Keratinocyte (primary cell): ENCODE measurements around the gene DENND1A. TPM values are rescaled to one million over a fixed set of nuclear protein-coding genes. Genes with fewer than 3 reads are reported as not detected.

Experiments used
- DNase-seq: peaks from one replicate; pipeline ENCODE4 v3.0.0-alpha.2; 2011; ENCODE audit warnings: low read depth, missing footprints, low spot score
- FAIRE-seq: peaks from 2 replicates; lab custom pipeline; 2011; peaks lifted over from hg19 to GRCh38; lab: Jason Lieb, UNC
- H2AFZ ChIP-seq: 2 replicates; pipeline ENCODE4 v1.6.0; 2012; ENCODE audit warnings: low read length, control low read depth, inconsistent platforms; ENCODE audit not compliant: control insufficient read depth
- H3K27ac ChIP-seq: 2 replicates; pipeline ENCODE4 v1.5.1; 2011; ENCODE audit warnings: low read length; ENCODE audit not compliant: control insufficient read depth, insufficient read depth
- H3K27me3 ChIP-seq: 3 replicates; pipeline ENCODE4 v1.6.0; 2011; ENCODE audit warnings: low read length; ENCODE audit not compliant: control insufficient read depth, insufficient read depth; ENCODE audit errors: extremely low read depth
- H3K36me3 ChIP-seq, 2 experiments: 2 replicates in 1 of 2; 3 replicates in 1 of 2; pipeline ENCODE4 v1.5.1; 2011; ENCODE audit warnings: low read length in 2 of 2, mild to moderate bottlenecking in 1 of 2; ENCODE audit not compliant: control insufficient read depth in 2 of 2, insufficient read depth in 2 of 2; ENCODE audit errors: extremely low read depth in 1 of 2
- H3K4me1 ChIP-seq: 3 replicates; pipeline ENCODE4 v1.5.1; 2011; ENCODE audit warnings: low read length; ENCODE audit not compliant: control insufficient read depth, insufficient read depth; ENCODE audit errors: extremely low read depth
- H3K4me2 ChIP-seq: 3 replicates; pipeline ENCODE4 v1.6.0; 2011; ENCODE audit warnings: low read depth, low read length; ENCODE audit not compliant: control insufficient read depth, insufficient read depth; ENCODE audit errors: extremely low read depth
- H3K4me3 ChIP-seq, 3 experiments: fragments of 200-600 bp in 1 of 3; sonication (generic) in 1 of 3; 2 replicates in 2 of 3; 3 replicates in 1 of 3; pipeline ENCODE4 v1.5.1; 2011 to 2016; ENCODE audit warnings: low read length in 3 of 3, mild to moderate bottlenecking in 3 of 3, control low read depth in 2 of 3, inconsistent platforms in 1 of 3, low read depth in 1 of 3, mixed read lengths in 1 of 3, mixed run types in 1 of 3, moderate library complexity in 1 of 3; ENCODE audit not compliant: control insufficient read depth in 2 of 3, insufficient read depth in 2 of 3; ENCODE audit errors: extremely low read depth in 1 of 3
- H3K79me2 ChIP-seq: 2 replicates; pipeline ENCODE4 v1.6.0; 2012; ENCODE audit warnings: low read length; ENCODE audit not compliant: control insufficient read depth, insufficient read depth
- H3K9ac ChIP-seq: 3 replicates; pipeline ENCODE4 v1.6.0; 2011; ENCODE audit warnings: low read length; ENCODE audit not compliant: control insufficient read depth, insufficient read depth; ENCODE audit errors: extremely low read depth
- H3K9me1 ChIP-seq: 3 replicates; pipeline ENCODE4 v1.6.0; 2011; ENCODE audit warnings: low read length; ENCODE audit not compliant: control insufficient read depth, insufficient read depth; ENCODE audit errors: extremely low read depth
- H3K9me3 ChIP-seq: 2 replicates; pipeline ENCODE4 v1.5.1; 2012; ENCODE audit warnings: low read depth, low read length; ENCODE audit not compliant: control insufficient read depth
- H4K20me1 ChIP-seq: 3 replicates; pipeline ENCODE4 v1.6.0; 2011; ENCODE audit warnings: low read length; ENCODE audit not compliant: control insufficient read depth, insufficient read depth; ENCODE audit errors: extremely low read depth
- EZH2 ChIP-seq: IDR thresholded peaks from one replicate; pipeline ENCODE4 v1.6.1; 2012; ENCODE audit warnings: inconsistent platforms, mild to moderate bottlenecking, low read length, moderate library complexity
- dilution Hi-C: fragments of 300-500 bp; cut with MboI; formaldehyde crosslinking; loops from one replicate; pipeline ENCODE4 v1.7.0; 2020; ENCODE audit warnings: low sequenced_read_pairs; ENCODE audit not compliant: extremely low pct_ligation_motif_present
- polyA plus RNA-seq, 5 experiments: library from polyadenylated mRNA; depleted of rRNA in 3 of 5; stranded (reverse) in 3 of 5; stranded (forward) in 1 of 5; unstranded in 1 of 5; fragments of >200 nt; gene quantifications; 1 replicate in 1 of 5; 2 replicates in 3 of 5; 3 replicates in 1 of 5; pipeline versions ENCODE4 v1.2.1 to v1.2.3, GENCODE V29; 2011 to 2012; ENCODE audit warnings: missing spikeins in 2 of 5, low read depth in 1 of 5, low replicate concordance in 1 of 5
- TF ChIP-seq, protein P1 (sequence below), 3 experiments: IDR thresholded peaks in 1 of 3; conservative IDR thresholded peaks in 1 of 3; optimal IDR thresholded peaks in 1 of 3; 2 replicates in 2 of 3; 3 replicates in 1 of 3; pipeline versions ENCODE3 to v1.5.1; 2011; ENCODE audit warnings: low read length in 3 of 3, mild to moderate bottlenecking in 3 of 3, moderate library complexity in 2 of 3, control low read depth in 1 of 3, inconsistent platforms in 1 of 3; ENCODE audit not compliant: insufficient read depth in 2 of 3; ENCODE audit errors: extremely low read depth in 1 of 3

DENND1A gene
- polyA plus RNA-seq, 1 donor (not counting 4 experiments of a cell fraction or from before 2014, with no cell fraction given): 13.0 TPM

DNA sequence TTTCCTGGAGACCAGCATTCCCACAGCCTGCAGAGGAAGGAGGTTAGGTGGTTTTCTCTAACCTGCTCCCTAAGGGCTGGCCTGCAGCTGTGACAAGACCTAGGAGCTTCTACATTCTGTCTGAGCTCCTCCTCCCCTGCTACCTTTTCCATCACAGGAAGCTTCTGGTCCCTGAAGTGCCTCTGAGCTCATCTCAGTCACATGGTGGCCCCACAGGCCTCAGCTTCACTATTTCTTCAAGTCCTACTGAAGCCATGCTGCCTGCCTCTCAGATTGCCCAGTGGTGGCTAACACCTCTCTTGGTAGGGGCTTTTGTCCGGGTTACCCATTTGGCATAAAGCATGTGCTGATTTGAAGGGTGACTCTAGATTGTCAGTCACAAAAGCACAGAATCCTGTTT lies 314.5 kb downstream of the DENND1A start:
- H3K79me2 ChIP-seq: no peaks in the 10 kb centered on the region
- FAIRE-seq: no peak
- H3K27me3 ChIP-seq: no peaks in the 10 kb centered on the region
- H3K27ac ChIP-seq: no peak overlapping the region
- H3K9me3 ChIP-seq: no peaks in the 10 kb centered on the region
- TF ChIP-seq, protein P1, sequence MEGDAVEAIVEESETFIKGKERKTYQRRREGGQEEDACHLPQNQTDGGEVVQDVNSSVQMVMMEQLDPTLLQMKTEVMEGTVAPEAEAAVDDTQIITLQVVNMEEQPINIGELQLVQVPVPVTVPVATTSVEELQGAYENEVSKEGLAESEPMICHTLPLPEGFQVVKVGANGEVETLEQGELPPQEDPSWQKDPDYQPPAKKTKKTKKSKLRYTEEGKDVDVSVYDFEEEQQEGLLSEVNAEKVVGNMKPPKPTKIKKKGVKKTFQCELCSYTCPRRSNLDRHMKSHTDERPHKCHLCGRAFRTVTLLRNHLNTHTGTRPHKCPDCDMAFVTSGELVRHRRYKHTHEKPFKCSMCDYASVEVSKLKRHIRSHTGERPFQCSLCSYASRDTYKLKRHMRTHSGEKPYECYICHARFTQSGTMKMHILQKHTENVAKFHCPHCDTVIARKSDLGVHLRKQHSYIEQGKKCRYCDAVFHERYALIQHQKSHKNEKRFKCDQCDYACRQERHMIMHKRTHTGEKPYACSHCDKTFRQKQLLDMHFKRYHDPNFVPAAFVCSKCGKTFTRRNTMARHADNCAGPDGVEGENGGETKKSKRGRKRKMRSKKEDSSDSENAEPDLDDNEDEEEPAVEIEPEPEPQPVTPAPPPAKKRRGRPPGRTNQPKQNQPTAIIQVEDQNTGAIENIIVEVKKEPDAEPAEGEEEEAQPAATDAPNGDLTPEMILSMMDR (optimal IDR thresholded peaks at IDR 0.05 in 1 of 3, IDR thresholded peaks at IDR 0.05 in 1 of 3, conservative IDR thresholded peaks at IDR 0.05 in 1 of 3; ENCODE audit: extremely low read depth in 1 of 3, insufficient read depth in 2 of 3, low read length in 3 of 3): no peak
- no peak for TF ChIP-seq EZH2
- dilution Hi-C loops: no loop called here
- no peaks in the 10 kb centered on the region for H3K4me1 ChIP-seq
- H2AFZ ChIP-seq: no peak overlapping the region
- H3K4me2 ChIP-seq: no peak overlapping the region
- no peak for DNase-seq
- peaks cover 0 to 1% of the 10 kb centered on the region in 2 experiments for H3K36me3 ChIP-seq
- no peaks in the 10 kb centered on the region for H4K20me1 ChIP-seq
- no peaks in the 10 kb centered on the region for H3K9me1 ChIP-seq
- H3K4me3 ChIP-seq: no peak overlapping the region
- H3K9ac ChIP-seq: no peak overlapping the region

- Histone ChIP-seq H2AFZ (no peak overlapping the region), H3K9me3 (no peaks in the 10 kb centered on the region), H3K27ac (no peak overlapping the region), H3K9ac (no peak overlapping the region), H3K9me1 (no peaks in the 10 kb centered on the region), H3K36me3 (peaks cover 0 to 1% of the 10 kb centered on the region in 2 experiments), H3K4me1 (no peaks in the 10 kb centered on the region), H3K27me3 (no peaks in the 10 kb centered on the region), H3K79me2 (no peaks in the 10 kb centered on the region), H3K4me3 (no peak overlapping the region), H4K20me1 (no peaks in the 10 kb centered on the region), H3K4me2 (no peak overlapping the region)
- no peak for TF ChIP-seq EZH2
- TF ChIP-seq, protein P1 (optimal IDR thresholded peaks at IDR 0.05 in 1 of 3, IDR thresholded peaks at IDR 0.05 in 1 of 3, conservative IDR thresholded peaks at IDR 0.05 in 1 of 3; ENCODE audit: extremely low read depth in 1 of 3, insufficient read depth in 2 of 3, low read length in 3 of 3): no peak
- DNase-seq (no peak), FAIRE-seq (no peak)
- dilution Hi-C loops: no loop called here
Observed at GRCh38 chr9:123614306-123615263, 315.3 kb downstream of the DENND1A start.
